Inferior parietal cortex (tissue), 1 donor: Measurements from ENCODE around the gene TUSC2.
"Not testable (repeated sequence)": the region's sequence is repeated elsewhere in the genome, so short reads cannot be mapped to it uniquely, and the experiment has no call there.

ENCODE experiments used
- DNase-seq: peaks from one replicate; pipeline ENCODE4 v3.0.0-alpha.2; 2016; ENCODE audit errors: extremely low spot score

TUSC2 gene

DNA sequence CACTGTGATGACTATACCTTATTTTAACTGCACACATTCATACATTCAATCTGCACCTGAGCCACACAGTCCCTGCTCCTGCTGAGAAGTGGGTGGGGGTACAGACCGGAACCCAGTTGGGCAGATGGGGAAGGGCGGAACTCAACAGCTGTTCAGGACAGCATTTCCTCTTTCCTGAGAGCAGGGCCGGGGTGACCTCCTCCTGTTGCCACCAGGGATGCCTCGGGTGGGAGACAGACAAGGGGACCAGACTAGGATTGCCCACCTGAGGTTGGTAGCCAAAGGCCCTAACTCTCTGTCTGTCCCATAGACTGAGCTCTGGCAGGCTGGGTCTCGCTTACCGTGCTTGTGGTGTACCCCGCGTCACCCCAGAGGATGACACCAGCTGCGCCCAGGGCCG is 9.4 kb downstream of the TUSC2 start:
- DNase-seq = no peak

DNA sequence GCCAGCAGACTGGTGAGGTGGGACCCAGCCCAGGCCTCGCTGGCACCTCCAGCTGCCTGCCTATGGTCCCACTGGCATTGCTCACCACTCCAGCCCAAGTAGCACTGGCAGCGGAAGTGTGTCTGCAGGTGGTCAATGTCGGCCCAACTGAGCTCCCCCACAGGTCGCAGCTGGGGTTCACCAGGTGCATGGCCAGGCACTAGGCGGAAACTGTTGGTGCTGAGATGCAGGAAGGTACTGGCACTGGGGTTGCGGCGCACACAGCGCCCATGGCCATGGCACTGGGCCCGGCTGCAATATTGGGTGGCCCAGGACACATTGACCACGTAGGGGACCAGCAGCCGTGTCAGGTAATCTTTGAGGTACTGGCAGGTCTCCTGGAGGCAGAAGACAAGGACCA is 9.9 kb downstream of the TUSC2 start:
- no peak for DNase-seq

DNA sequence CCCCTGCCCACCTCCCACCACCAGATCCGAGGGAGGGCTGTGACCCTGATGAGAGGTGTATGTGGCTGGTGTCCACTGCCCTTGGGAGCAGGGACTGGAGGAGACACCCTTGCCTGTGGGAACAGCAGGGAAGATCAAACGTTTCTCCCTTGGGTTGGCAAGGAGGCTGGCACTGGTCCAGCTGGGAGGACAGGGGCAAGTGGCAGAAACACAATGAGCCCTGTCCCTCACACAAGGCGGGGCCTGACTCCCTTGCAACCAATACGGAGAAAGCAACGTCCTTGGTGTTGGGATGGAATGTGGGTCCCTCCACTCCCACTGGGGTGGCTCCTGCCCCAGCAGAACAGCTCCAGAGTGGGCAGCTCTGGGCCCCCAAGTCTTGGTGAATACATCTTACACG is 10.7 kb downstream of the TUSC2 start:
- no peak for DNase-seq

DNA sequence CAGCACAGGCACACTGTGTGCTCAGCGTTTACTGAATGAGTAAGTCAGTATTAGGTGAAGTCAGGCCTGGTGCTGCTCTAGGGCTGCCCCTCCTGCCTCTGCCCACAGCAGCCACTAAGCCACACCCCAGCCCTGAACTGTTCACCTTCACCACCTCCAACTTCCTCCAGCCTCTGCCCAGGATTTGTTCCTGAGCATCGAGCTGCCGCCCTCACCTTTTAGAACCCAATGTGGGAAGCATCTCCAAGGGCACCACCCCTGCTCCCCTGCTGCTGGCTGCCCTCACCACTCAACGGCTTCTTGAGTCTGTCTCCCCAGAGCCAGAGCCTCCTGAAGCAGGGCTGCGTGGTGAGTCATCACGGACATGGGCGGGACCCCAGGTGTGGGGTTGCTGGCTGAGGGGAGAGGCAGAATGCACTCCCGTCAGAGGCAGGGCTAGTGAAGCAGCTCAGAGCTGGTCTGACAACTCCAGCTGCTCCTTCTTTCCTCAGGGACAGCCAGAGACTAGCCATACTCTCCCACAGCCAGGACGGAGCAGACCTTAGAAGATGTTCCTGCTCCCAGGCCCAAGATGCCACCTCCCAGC is 11.3 kb downstream of the TUSC2 start:
- no peak for DNase-seq

DNA sequence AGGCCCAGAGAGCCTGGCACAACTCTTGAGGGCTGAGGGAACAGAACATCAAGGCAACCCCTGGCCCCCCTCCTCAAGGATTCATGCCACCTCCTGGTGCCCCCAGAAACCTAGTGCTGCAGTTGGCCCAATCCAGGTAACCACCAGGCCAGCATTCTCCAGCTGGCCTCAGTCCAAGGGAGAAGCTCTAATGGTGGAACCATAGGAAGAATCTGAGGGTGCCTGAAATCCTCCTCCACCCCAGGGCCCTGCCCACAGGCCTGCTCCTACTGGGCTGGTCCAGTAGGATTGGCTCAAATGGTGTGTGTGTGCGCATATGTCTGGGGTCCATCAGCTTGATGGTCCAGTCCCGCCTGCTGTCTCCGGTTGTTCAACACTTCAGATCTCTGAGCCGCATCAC is 13.2 kb downstream of the TUSC2 start:
- DNase-seq = no peak

DNA sequence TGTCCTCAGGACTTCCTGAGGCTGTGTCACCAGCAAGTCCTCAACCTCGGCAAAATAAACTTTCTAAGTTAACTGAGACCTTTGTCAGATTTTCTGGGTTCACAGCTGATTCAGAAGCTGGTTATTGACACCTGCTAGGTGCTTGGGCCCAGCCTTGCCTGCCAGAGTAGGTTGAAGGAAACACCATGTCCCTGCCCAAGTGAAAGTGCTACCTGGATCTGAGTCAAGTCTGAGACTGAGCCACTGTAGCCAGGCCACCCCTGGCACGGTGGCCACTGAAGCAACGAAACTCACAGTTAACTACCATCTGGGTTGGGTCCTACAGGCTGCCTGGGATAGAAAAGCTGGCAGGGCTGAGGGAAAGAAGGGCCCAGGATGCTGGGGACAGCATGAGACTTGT is 13.7 kb downstream of the TUSC2 start:
- DNase-seq = no peak

DNA sequence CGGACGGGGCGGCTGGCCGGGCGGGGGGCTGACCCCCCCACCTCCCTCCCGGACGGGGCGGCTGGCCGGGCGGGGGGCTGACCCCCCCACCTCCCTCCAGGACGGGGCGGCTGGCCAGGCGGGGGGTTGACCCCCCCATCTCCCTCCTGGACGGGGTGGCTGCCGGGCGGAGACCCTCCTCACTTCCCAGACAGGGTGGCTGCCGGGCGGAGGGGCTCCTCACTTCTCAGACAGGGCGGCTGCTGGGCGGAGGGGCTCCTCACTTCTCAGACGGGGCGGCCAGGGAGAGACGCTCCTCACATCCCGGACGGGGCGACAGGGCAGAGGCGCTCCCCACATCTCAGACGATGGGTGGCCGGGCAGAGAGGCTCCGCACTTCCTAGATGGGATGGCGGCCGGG is 16.0 kb downstream of the TUSC2 start:
- not testable (repeated sequence) for DNase-seq

DNA sequence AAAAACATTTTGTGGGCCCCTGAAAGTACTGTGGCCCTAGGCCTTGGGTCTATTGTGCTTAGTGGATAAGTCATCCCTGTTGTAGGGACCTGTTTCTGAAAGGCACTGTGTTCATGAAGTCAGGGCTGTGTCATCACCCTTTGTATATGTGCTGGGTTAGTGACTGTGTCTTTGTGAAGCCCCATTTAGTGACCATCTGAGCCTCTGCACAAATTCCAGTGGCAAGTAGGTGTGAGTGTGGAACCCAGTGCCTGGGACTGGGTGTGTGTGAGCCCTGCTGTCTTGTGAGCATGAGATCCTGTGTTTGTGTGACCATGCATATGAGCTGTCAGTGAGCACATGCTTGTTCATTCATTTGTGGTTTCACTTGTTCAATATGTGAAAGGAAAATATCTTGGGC is 23.4 kb downstream of the TUSC2 start:
- DNase-seq = no peak

DNA sequence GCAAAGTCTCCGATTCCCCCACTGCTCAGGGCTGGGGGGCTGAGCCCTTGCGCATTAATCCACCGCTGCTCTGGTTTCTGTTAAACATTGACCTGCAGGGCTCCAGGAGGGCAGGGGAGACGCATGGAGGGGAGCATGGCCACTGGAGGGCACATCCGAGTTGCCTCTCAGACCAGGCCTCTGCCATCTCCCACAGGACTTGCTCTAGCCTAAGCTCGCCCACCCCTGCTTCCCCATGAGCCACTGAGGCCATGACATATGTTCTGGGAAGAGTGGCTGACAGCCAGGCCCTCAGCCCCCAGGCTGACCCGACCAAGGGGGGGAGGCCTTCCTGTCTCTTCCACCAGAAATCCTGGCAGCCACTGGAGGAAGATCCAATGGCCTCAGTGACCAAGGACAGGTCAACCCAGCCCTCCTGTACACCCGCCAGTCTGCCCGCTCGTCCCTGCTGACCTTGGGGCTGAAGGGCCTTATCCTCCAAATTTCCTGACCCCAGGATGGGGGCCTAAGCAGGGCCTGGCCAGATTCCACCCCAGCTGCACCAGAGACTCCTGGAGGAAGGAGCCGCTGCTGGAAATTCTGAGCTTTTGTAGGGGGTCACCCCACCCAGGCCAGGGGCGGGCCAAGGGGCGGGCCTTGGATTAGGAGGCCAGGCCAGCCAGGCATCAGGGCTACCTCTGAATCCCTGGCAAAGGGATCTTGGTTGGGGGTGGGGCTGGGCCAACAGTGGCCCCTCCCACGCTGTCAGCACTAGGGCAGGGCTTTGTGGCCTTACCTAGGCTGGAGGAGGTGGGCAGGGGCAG is 24.8 kb downstream of the TUSC2 start, which contains the start of gene HYAL1:
TSS of gene HYAL1 (minus strand) at position 562 of the 803 bp plus-strand sequence. CDS start 618 bp downstream, outside the sequence.
- no peak for DNase-seq

DNA sequence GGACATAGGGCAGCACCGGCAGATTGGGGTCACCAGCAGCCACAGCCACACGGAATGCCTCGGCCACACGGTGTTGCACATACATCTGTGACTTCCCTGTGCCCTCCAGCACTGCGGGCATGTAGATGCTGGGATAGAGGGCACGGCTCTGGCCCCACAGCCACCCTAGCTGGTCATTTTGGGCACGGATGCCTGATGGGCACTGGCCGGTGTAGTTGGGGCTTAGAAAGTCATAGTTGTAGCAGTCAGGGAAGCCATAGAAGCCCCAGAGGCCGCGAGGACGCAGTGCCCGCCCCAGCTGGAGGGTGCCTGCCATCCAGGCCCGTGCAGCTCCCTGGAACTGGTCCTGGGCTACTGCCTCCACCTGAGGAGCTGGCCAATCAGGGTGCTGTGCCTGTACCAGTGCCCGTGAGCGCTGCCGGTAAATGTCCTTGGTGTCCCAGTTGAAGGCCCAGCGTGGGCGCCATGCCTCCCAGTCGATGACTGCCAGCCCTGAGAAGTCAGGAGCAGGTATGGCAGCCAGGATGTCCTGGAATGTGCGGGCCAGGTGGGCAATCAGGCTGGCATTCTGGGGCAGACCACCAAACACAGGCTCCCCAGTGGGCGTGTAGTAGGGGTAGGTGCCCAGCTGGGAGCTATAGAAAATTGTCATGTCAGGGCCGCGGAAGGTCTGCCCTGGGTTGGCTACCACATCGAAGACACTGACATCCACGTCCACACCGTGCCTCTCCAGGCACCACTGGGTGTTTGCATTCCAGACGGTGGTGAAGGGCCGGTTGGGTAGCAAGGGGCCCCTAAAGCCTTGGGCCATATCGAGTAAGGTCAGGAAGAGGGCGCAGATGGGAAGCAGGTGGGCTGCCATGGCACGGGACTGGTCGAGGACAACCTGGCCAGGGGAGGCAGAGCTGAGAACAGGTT is 25.7 kb downstream of the TUSC2 start:
- DNase-seq = no peak

DNA sequence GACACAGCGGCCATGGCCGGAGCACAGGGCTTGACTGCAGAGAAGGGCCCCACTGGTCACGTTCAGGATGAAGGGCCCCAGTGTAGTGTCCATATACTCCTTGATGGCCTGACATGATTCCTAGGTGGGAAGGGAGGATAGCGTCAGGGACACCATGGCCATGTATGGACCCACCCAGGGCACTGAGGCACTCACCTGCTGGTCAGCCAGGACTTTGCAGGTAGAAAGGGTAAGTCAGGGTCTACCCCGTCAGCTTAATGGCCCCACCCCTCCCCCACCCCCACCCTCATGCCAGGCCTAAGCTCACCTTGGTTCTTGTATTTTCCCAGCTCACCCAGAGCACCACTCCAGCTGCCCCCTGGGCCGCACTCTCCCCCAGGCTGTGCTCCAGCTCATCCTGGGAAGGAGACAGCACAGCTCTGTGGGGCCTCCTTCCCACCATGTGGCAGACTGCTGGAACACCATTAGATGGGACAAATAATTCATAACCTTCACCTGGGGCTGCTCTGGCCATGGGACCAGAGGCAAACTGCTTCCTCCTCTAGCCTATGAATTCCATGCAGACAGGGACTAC is 27.3 kb downstream of the TUSC2 start:
- DNase-seq = no peak

DNA sequence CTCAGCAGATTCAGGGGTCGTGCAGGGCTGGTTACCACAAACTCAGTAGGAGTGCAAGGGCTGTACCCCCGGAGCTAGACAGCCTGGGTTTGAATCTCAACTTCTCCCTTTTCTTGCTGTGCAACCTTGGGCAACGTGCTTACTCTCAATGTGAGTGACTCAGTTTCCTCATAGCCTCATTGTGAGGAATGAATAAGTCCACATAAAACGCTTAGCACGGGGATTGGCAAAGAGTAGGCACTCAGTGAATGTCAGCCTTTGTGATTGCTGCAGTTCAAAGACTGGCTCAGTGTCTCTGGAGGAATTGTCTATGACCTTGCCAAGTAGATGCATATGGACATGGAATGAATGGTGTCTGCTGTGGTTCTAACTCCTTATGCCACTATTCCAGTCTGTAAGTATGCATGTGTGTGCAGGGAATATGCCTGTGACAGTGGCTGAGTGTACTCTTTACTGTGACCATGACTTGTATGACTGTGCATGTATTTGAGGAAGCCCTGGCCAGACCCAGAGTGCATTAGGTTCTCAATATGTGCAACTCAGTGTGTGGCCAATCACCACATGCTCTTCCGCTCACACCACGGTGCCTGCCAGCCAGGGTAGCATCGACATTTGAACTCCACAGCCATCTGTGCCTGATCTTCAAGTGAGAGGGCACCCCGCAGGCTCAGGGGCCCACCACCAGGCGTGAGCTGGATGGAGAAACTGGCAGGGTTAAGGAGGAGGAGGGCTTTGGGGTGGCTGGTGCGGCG is 27.9 kb downstream of the TUSC2 start:
- DNase-seq = peak; percentile 73

DNA sequence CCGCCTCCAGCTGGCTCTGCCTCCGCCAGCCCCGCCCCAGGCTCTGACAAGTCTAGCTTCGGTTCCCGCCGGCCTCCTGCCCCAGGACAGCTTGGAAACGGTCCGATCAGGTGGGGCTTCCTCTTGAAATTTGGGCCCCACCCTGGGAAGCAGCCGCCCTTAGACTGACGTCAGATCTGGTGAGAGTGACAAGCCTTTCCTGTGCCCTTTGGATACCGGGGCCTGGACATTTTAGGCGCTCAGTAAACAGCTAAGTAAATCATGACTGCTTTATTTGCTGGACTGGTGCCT is 28.4 kb downstream of the TUSC2 start:
- DNase-seq = no peak

DNA sequence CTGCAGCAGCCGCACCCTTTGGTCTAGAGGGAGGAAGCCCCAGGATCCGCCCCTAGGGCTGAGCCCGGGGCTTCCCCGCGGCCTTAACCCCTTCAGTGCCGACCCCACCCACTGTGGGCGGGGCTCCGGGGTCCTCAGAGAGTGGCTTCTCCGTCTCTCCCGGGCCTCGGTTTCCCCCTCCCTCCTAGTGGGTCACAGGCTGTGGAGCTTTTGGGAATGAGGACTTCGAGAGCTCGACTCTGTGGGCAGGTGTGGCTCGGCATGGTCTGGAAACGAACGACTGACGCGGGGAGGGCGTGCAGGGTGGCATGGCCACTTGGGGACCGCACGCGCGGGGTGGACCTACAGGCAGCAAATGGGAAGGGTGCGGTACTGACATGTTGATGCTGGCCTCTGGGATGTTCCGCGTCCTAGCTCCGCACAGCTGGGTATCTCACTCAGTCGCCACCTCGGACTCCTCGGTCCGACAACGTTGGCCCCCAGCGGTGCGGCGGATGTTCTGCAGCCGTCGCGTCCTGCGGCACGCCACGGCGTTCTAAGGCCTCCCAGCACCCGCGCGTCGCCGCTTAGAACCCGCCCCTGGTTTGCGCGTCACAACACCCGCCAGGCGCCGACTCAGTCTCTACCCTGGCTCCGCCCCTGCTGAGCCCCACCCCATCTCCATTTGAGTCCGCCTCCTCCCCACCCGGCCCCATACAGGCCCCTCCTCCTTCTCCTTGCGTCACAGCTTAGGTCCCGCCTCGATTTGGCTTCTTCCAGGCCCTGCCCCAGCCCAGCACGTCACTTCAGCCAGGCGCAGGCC is 29.0 kb downstream of the TUSC2 start, which contains the start of the genes HYAL3 and NAA80:
TSS of gene HYAL3 (minus strand) at position 570 of the 802 bp plus-strand sequence. CDS start 3,803 bp downstream, outside the sequence.
TSS of gene NAA80 (minus strand) at position 570 of the 802 bp plus-strand sequence. CDS start 1,942 bp downstream, outside the sequence.
- DNase-seq = peak; percentile 96

DNA sequence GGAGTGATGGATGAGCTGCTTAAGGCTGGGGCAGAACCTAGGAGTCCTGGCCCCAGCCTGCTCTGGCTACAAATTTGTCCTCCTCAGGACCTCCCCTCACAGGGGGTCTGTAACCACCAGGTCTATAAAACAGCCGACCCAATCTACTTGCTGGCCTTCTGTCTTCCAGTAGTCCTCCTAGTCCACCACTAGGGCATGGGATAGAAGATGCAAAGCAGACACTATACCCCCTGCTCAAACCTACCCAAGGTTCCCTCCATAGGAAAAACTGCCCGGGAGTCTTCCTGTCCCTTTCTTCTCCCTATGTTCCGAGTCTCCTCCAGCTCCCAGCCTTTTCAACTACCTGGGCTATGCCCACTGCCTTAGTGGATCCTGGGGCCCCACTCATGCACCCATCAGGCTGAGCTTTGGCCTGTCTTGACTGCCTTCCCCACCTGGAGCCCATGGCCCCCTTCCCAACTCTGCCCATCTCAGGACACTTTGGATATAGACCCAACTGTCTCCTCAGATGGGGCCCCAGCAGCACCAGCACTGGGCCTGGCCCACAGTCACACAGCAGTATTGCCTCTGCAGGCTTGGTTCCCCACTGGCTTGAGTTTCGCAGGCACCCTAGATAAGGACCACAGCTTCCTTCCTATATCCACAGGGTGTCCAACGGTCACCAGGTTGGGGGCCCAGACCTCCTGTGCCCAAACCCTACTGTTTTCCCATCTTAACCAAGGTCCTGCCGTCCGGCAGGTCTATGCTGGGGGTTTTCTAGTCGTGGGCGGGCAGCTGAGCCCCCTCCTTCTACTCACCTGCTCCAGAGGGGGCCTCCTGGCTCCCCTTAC is 29.9 kb downstream of the TUSC2 start:
- DNase-seq = no peak

DNA sequence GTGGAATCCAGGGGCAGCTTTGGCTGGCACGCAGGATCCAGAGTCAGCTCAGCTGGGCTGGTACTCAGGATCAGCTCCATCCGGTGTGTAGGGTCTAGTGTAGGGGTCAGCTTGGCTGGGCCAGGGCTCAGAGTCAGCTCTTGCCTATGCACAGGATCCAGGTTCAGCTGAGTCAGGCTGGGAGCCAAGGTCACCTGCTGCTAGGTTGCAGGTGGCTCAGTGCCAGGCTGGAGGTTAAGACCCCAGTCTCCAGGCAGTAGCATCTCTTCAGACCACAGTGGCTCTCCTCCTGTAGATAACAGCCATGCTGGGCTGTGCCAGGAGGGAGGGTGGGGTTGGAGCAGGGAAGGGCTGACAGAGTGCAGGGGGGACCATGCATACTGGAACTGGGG is 30.6 kb downstream of the TUSC2 start:
- DNase-seq = no peak

DNA sequence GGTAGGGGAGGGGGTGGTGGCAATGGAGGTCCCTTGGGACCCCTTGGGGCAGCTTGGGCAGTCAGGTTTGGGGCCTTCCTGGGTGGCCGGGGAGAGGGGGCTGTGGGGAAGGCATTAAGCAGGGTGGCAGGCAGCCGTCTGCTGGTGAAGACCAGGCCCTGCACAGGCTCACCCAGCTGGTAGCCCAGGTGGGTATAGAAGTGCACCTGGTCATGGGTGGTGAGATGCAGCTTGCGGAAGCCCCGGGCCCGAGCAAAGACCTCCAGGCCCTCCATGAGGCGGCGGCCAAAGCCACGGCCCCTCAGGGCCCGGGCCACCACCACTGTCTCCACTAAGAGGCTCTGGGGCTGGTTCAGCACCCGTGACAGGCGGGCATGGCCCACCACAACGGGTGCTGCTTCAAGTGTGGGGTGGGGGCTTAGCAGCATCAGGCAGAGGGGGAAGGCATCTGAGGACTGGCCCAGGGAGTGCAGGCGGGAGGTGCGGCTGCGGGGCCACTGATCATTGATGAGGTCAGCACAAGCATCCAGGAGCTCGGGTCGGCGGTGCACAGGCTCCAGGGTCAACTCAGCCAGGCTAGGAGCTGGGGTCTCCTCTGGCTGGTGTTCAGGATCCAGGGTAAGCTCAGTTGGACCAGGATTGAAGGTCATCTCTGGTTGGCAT is 31.2 kb downstream of the TUSC2 start:
- DNase-seq = no peak

DNA sequence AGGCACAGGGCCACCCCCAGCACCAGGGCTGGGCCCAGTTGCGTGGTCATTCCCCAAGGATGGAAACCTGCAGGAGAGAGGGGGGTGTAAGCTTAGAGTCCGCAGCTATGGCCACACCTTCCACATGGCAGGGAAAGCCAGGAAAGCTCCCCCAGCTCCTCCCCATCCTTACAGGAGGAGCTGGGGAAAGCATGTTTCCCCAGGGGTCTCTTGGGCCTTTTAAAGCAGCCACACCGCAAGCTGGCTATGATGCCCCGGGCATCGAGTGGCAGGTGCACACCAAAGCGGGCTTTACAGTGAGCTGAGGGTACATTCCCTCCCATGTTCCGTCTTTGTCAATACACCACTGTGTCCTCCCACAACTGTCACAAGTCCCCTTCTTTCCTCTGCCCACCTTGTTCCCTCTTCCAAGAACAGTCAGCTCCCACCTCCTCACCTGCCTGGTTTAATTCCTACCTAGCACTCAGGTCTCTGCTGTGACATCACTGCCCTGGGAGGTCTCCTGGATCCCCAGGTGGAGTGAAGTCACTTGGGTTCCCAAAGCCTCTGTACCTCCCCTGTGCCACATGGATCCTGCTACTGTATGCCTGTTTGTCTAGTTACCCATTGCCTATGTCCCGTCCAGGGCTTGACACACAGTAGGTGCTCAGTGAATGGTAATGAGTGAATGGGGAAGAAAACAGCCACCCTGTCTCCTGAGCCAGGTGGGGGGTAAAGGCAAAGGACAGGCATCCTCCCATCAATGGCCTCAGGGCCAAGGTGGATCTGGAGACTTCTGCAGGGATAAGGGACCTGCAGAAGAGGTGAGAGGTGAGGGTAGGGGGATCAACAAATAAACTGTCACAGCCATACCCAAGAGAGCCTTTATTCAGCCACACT is 32.2 kb downstream of the TUSC2 start:
- DNase-seq = no peak
